Activated naive CD4-positive, alpha-beta T cell treated with anti-CD3 and anti-CD28 coated beads, Interleukin-2, amount 50 U/mL, for 24 hours (primary cell): Measurements from ENCODE around the gene C8B.

Experiments used
- H3K27ac Mint-ChIP-seq: one replicate; pipeline ENCODE4 v1.8.0; 2021; ENCODE audit warnings: mild to moderate bottlenecking, mixed read lengths
- H3K27me3 Mint-ChIP-seq: one replicate; pipeline ENCODE4 v1.8.0; 2021; ENCODE audit warnings: mixed read lengths
- H3K36me3 Mint-ChIP-seq: one replicate; pipeline ENCODE4 v1.8.0; 2021; ENCODE audit warnings: mixed read lengths
- H3K4me1 Mint-ChIP-seq: one replicate; pipeline ENCODE4 v1.8.0; 2021; ENCODE audit warnings: mixed read lengths
- H3K4me3 Mint-ChIP-seq: one replicate; pipeline ENCODE4 v1.8.0; 2021; ENCODE audit warnings: mild to moderate bottlenecking, mixed read lengths
- H3K9me3 Mint-ChIP-seq: one replicate; pipeline ENCODE4 v1.8.0; 2021; ENCODE audit warnings: mixed read lengths

C8B gene

DNA sequence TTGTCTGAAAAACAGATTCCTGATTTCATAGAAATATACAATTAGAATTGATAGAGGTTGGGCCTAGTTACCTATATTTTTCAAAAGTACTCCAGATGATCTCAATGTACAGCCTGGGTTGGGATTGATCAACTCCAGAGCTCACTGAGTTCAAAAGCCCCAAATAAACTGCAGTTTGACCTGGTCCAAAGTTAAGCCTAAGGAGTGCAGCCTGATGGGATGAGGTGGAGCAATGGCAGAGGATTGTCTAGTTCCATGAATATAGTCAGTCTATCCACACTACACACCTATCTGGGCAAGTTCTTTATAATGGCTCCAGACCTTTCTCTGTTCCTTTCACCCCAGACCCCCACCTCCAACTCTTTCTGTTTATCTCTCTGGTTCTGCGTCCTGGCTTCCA lies 62.0 kb downstream of the C8B start:
- H3K27me3 Mint-ChIP-seq = no peaks in the 10 kb centered on the region
- no peak overlapping the region for H3K27ac Mint-ChIP-seq
- no peaks in the 10 kb centered on the region for H3K4me1 Mint-ChIP-seq
- no peaks in the 10 kb centered on the region for H3K9me3 Mint-ChIP-seq
- H3K4me3 Mint-ChIP-seq = no peak overlapping the region
- no peaks in the 10 kb centered on the region for H3K36me3 Mint-ChIP-seq

DNA sequence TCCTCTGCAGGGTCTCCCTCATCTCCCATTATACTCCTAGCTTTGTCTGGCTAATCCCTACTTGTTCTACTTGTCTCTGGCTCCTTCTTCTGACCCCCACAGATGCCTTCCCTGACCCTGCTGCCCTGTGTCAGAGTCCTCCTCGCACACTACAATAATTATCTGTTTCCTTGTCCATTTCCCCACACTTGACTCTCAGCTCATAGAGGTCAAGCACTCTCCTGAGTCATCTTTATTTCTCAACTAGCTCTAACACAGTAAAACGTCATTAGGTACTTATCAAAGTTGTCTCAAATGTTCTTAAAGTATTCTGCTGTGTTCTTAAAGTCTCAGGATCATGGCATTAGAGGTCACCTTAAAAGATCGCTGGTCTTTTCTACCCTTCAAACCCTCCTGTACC lies 64.1 kb downstream of the C8B start:
- no peak overlapping the region for H3K4me3 Mint-ChIP-seq
- H3K4me1 Mint-ChIP-seq = no peaks in the 10 kb centered on the region
- no peak overlapping the region for H3K27ac Mint-ChIP-seq
- H3K36me3 Mint-ChIP-seq = no peaks in the 10 kb centered on the region
- H3K27me3 Mint-ChIP-seq = no peaks in the 10 kb centered on the region
- no peaks in the 10 kb centered on the region for H3K9me3 Mint-ChIP-seq

DNA sequence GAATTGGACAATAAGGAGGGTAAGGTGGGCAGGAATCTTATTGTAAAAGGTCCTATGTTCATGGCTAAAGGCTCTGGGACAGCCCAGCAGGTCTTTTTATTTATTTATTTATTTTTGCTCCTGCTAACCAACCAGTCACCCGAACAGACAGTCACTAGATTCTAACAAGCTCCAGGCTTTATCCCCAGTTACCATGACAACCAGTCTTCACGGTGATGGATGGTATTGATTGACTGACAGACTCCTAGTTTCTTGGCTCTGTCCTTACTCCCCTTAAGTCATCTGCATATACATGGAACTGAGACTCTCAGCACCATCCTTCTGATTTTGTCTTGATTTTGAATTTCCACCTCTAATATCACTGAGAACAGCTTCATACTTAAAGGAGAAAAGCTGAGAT lies 66.9 kb downstream of the C8B start:
- no peaks in the 10 kb centered on the region for H3K4me1 Mint-ChIP-seq
- H3K9me3 Mint-ChIP-seq = no peaks in the 10 kb centered on the region
- H3K27me3 Mint-ChIP-seq = no peaks in the 10 kb centered on the region
- no peak overlapping the region for H3K27ac Mint-ChIP-seq
- H3K4me3 Mint-ChIP-seq = no peak overlapping the region
- no peaks in the 10 kb centered on the region for H3K36me3 Mint-ChIP-seq

DNA sequence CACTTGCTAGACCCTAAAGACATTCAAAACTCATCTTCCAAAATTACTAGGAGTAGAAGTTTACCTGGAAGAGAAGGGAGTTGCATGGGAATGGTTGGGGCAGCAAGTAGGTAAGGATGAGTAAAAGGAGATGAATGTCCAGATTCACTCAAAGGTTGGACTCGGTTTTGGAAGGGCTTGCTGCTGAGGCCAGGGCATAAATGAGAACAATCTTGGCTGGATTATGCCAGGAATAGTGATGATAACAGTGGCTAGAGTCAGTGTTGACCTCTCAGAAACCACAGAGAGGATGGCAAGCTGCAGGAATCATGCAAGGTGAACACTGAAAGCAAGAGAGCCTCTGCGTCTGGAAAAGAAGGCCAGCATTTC lies 67.8 kb downstream of the C8B start:
- Mint-ChIP-seq H3K9me3 (no peaks in the 10 kb centered on the region), H3K27me3 (no peaks in the 10 kb centered on the region), H3K4me3 (no peak overlapping the region), H3K27ac (no peak overlapping the region), H3K36me3 (no peaks in the 10 kb centered on the region), H3K4me1 (no peaks in the 10 kb centered on the region)

DNA sequence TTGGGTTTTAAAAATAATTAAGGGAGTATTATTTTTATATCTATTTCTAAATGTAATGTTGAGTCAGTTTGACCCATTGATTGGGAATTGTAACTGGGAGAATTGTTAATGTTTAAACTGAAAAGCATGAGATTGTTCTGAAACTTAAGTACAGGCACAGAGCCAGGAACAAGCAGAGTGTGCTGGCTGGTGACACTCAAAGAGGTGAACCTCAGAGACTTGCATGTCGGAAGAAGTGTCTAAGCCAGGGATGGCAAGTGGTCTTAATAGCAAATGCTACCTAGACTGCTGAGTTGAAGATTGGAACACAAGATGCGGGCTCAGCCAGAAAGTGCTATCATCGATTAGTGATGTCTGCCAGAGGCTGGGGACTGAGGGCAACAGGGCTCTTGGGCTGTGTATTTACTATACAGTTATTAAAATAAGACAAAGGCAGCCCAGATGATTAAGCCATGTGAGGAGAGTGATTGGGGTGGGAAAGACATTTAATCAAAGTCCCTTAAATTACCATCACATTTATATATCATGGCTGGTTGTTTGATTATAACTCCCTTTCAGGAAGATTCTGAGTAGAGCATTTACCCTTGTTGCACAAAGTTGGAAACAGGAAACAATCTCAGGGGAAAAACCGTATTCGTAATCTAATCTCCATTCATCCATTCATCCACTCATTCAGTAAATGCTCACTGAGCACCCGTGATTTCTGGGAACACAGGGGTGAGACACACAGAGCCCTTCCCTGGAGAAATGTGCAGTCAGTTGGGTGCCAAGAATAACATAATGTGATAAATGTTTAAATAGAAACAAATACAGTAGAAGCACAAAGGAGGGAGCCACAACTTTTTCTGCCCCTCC lies 68.4 kb downstream of the C8B start:
- H3K4me1 Mint-ChIP-seq = no peaks in the 10 kb centered on the region
- no peaks in the 10 kb centered on the region for H3K27me3 Mint-ChIP-seq
- no peak overlapping the region for H3K27ac Mint-ChIP-seq
- H3K9me3 Mint-ChIP-seq = no peaks in the 10 kb centered on the region
- H3K4me3 Mint-ChIP-seq = no peak overlapping the region
- H3K36me3 Mint-ChIP-seq = no peaks in the 10 kb centered on the region

DNA sequence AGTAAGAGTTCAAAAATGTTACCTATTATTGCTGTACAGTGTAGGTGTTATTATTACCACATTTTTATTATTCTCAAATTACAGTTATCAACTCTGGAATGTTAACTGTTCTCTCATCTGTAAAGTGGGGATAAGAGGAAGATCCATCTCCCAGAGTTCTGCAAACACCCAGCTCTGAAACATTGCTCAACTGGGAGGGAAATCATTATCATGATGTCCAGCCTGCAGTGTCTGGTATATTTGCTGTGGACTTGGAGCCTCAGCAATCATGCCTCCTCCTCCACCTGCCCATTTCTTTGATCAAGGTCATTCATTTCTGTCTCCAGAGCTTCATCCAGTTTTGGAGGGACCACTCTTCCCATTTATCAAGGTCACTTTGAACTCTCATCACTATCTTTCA lies 71.8 kb downstream of the C8B start:
- Mint-ChIP-seq H3K27me3 (no peaks in the 10 kb centered on the region), H3K27ac (no peak overlapping the region), H3K36me3 (no peaks in the 10 kb centered on the region), H3K4me1 (no peaks in the 10 kb centered on the region), H3K4me3 (no peak overlapping the region), H3K9me3 (no peaks in the 10 kb centered on the region)

DNA sequence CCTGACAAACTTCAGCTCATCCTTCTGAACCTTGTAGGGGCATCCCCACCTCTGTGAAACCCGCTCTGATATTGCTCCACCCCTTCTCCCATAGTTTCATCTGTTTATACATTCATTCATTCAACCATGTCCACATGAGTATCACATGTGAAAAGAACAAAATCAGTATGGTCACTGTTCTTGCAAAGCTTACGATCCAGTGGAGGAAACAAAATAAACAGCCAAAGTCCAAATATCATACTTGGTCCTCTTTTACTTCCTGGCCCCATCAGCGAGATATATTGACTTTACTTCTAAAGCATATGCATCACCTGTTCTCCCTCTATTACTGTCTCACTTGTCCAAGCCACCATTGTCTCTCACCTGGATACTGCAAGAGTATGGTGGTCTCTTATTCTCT lies 75.6 kb downstream of the C8B start:
- Mint-ChIP-seq H3K27ac (no peak overlapping the region), H3K9me3 (no peaks in the 10 kb centered on the region), H3K4me1 (no peaks in the 10 kb centered on the region), H3K4me3 (no peak overlapping the region), H3K36me3 (no peaks in the 10 kb centered on the region), H3K27me3 (no peaks in the 10 kb centered on the region)

DNA sequence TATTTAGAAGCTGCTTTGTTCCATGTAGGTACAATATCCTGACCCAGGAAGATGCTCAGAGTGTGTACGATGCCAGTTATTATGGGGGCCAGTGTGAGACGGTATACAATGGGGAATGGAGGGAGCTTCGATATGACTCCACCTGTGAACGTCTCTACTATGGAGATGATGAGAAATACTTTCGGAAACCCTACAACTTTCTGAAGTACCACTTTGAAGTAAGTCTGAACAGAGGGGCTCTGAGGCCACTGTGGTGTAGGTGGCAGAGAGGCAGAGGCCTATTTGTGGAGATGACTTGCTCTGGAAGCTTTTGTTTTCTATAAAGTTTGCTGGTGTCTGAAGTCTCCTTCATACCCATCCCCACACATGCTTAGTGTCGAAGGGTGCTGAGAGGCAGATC lies 84.4 kb downstream of the C8B start:
- Mint-ChIP-seq H3K4me3 (no peak overlapping the region), H3K9me3 (no peaks in the 10 kb centered on the region), H3K27me3 (no peaks in the 10 kb centered on the region)

DNA sequence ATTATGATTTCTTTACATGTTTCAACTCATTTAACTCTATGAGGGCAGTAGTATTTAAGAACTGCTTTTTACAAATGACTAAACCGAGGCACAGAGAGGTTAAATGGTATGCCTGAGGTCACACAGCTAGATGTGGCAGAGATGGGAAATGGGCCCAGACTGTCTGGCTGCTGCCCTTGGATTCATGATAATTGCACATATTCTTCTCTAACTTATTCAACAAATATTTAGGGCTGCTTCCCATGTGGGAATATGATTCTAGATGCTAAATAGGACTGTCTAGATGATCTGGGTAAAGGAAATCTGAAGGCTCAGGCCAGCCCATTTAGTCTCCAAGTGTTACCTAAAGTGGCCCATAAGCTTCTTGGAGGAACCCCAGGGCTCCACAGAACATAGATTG lies 85.0 kb downstream of the C8B start:
- Mint-ChIP-seq H3K27me3 (no peaks in the 10 kb centered on the region), H3K4me3 (no peak overlapping the region), H3K9me3 (no peaks in the 10 kb centered on the region), H3K27ac (no peak overlapping the region), H3K36me3 (no peaks in the 10 kb centered on the region), H3K4me1 (no peaks in the 10 kb centered on the region)

More for the DNA sequence above, 84.4 kb downstream of the C8B start:
- H3K27ac Mint-ChIP-seq = no peak overlapping the region
- H3K36me3 Mint-ChIP-seq = no peaks in the 10 kb centered on the region
- H3K4me1 Mint-ChIP-seq = no peaks in the 10 kb centered on the region
